ENCODE data around the gene AGPAT4.

The AGPAT4 gene

GRCh38 chr6:161266513-161267230 lies 7.2 kb downstream of the AGPAT4 start:
- TF ChIP-seq GATA2 (IDR thresholded peaks at IDR 0.05; ENCODE audit: low read depth, low read length) (0 out of 2 replicates have a peak, but pooled peaks have one; percentile 17), GATA3 (IDR thresholded peaks at IDR 0.05; ENCODE audit: low read depth, low read length) (no peak)

- TF ChIP-seq GATA2 (IDR thresholded peaks at IDR 0.05; ENCODE audit: low read depth, low read length) (no peak), GATA3 (IDR thresholded peaks at IDR 0.05; ENCODE audit: low read depth, low read length) (no peak)
Observed at GRCh38 chr6:161265975-161266374, 7.9 kb downstream of the AGPAT4 start.

- TF ChIP-seq GATA2 (IDR thresholded peaks at IDR 0.05; ENCODE audit: low read depth, low read length) = no peak
- TF ChIP-seq GATA3 (IDR thresholded peaks at IDR 0.05; ENCODE audit: low read depth, low read length) = no peak
Observed at GRCh38 chr6:161265554-161265953, 8.3 kb downstream of the AGPAT4 start.

GRCh38 chr6:161264181-161264580 lies 9.7 kb downstream of the AGPAT4 start:
- TF ChIP-seq GATA2 (IDR thresholded peaks at IDR 0.05; ENCODE audit: low read depth, low read length) (no peak), GATA3 (IDR thresholded peaks at IDR 0.05; ENCODE audit: low read depth, low read length) (no peak)

- TF ChIP-seq GATA3 (IDR thresholded peaks at IDR 0.05; ENCODE audit: low read depth, low read length) (no peak), GATA2 (IDR thresholded peaks at IDR 0.05; ENCODE audit: low read depth, low read length) (no peak)
Observed at GRCh38 chr6:161261816-161262215, 12.0 kb downstream of the AGPAT4 start.

GRCh38 chr6:161261325-161261724 lies 12.5 kb downstream of the AGPAT4 start:
- TF ChIP-seq GATA2 (IDR thresholded peaks at IDR 0.05; ENCODE audit: low read depth, low read length) (no peak), GATA3 (IDR thresholded peaks at IDR 0.05; ENCODE audit: low read depth, low read length) (no peak)

- TF ChIP-seq GATA2 (IDR thresholded peaks at IDR 0.05; ENCODE audit: low read depth, low read length) (no peak), GATA3 (IDR thresholded peaks at IDR 0.05; ENCODE audit: low read depth, low read length) (no peak)
Observed at GRCh38 chr6:161259302-161259701, 14.6 kb downstream of the AGPAT4 start.

GRCh38 chr6:161257793-161258457 lies 15.9 kb downstream of the AGPAT4 start:
- TF ChIP-seq GATA2 (IDR thresholded peaks at IDR 0.05; ENCODE audit: low read depth, low read length) (no peak), GATA3 (IDR thresholded peaks at IDR 0.05; ENCODE audit: low read depth, low read length) (no peak)

GRCh38 chr6:161256407-161256806 lies 17.5 kb downstream of the AGPAT4 start:
- TF ChIP-seq GATA2 (IDR thresholded peaks at IDR 0.05; ENCODE audit: low read depth, low read length) = no peak
- TF ChIP-seq GATA3 (IDR thresholded peaks at IDR 0.05; ENCODE audit: low read depth, low read length) = no peak

GRCh38 chr6:161255518-161255917 lies 18.3 kb downstream of the AGPAT4 start:
- TF ChIP-seq GATA3 (IDR thresholded peaks at IDR 0.05; ENCODE audit: low read depth, low read length) (no peak), GATA2 (IDR thresholded peaks at IDR 0.05; ENCODE audit: low read depth, low read length) (no peak)

- TF ChIP-seq GATA2 (IDR thresholded peaks at IDR 0.05; ENCODE audit: low read depth, low read length) (no peak), GATA3 (IDR thresholded peaks at IDR 0.05; ENCODE audit: low read depth, low read length) (no peak)
Observed at GRCh38 chr6:161254464-161255253, 19.2 kb downstream of the AGPAT4 start.

- no peak for TF ChIP-seq GATA2 (IDR thresholded peaks at IDR 0.05; ENCODE audit: low read depth, low read length)
- no peak for TF ChIP-seq GATA3 (IDR thresholded peaks at IDR 0.05; ENCODE audit: low read depth, low read length)
Observed at GRCh38 chr6:161254126-161254463, 19.8 kb downstream of the AGPAT4 start.

GRCh38 chr6:161251345-161251744 lies 22.5 kb downstream of the AGPAT4 start:
- TF ChIP-seq GATA2 (IDR thresholded peaks at IDR 0.05; ENCODE audit: low read depth, low read length) (no peak), GATA3 (IDR thresholded peaks at IDR 0.05; ENCODE audit: low read depth, low read length) (no peak)

- TF ChIP-seq GATA3 (IDR thresholded peaks at IDR 0.05; ENCODE audit: low read depth, low read length) (no peak), GATA2 (IDR thresholded peaks at IDR 0.05; ENCODE audit: low read depth, low read length) (no peak)
Observed at GRCh38 chr6:161249327-161249726, 24.5 kb downstream of the AGPAT4 start.
